ENCODE results near the gene SMCO1. TPM values are rescaled to one million over a fixed set of nuclear protein-coding genes. Genes with fewer than 3 reads are reported as not detected.
"Not testable (repeated sequence)": the region's sequence is repeated elsewhere in the genome, so short reads cannot be mapped to it uniquely, and the experiment has no call there.

Gene SMCO1
- total and polyA plus RNA-seq, 2 of the 4 experiments (the other 2 are of a cell fraction) = not detected

- CTCF ChIA-PET = interaction anchor here (0.6 to 0.7 kb wide), 2 partner anchors 190 to 260 kb away, joined by 3 read pairs; no protein-coding TSS in a partner anchor
- ATAC-seq (ENCODE audit: low read depth) (no peak), DNase-seq (no peak)
- Histone ChIP-seq H2AFZ (replicated peaks; ENCODE audit: low read length, poor library complexity) (no peak overlapping the region), H3K36me3 (ENCODE audit: control insufficient read depth, insufficient read depth, low read length) (no peaks in the 10 kb centered on the region), H3K23ac (ENCODE audit: low read depth, low read length) (no peak overlapping the region), H2BK5ac (ENCODE audit: low read depth, low read length, poor library complexity, severe bottlenecking) (no peak overlapping the region), H3K9me3 (ENCODE audit: control insufficient read depth, insufficient read depth, low read length) (no peaks in the 10 kb centered on the region), H2AK5ac (ENCODE audit: low read depth, low read length) (no peak overlapping the region), H3K9me1 (ENCODE audit: insufficient read depth, low read length) (peaks cover 2% of the 10 kb centered on the region; the same call in 1 of the 2 replicates), H3K4me2 (ENCODE audit: low read depth, low read length) (no peak overlapping the region), H3K9ac (ENCODE audit: low read depth, low read length) (no peak overlapping the region), H4K91ac (ENCODE audit: insufficient read depth, low read depth, low read length) (no peak overlapping the region), H2AK9ac (replicated peaks; ENCODE audit: low read depth, low read length, poor library complexity) (no peak overlapping the region), H4K8ac (ENCODE audit: low read depth in 2 of 2, low read length in 2 of 2) (no peak overlapping the region), H3K18ac (ENCODE audit: low read depth, low read length) (no peak overlapping the region), H4K5ac (ENCODE audit: low read depth, low read length) (no peak overlapping the region), H3K4ac (ENCODE audit: low read depth, low read length) (no peak overlapping the region), H3K14ac (replicated peaks; ENCODE audit: low read depth, low read length) (no peak overlapping the region), H3K4me3 (ENCODE audit: insufficient read depth, low read depth, low read length) (no peak overlapping the region), H2BK15ac (ENCODE audit: low read depth, low read length) (no peak overlapping the region), H3K56ac (ENCODE audit: extremely low read depth, insufficient read depth, low read length) (no peak overlapping the region), H3K27ac (ENCODE audit: insufficient read depth, low read length) (no peak overlapping the region), H3K79me1 (ENCODE audit: low read depth in 1 of 2, low read length in 2 of 2) (no peaks in the 10 kb centered on the region; a peak in 1 of 4 replicates), H3K4me1 (ENCODE audit: control insufficient read depth, insufficient read depth, low read length) (no peaks in the 10 kb centered on the region), H2BK120ac (ENCODE audit: low read depth, low read length) (no peak overlapping the region), H2BK20ac (ENCODE audit: low read depth, low read length) (no peak overlapping the region), H4K20me1 (ENCODE audit: insufficient read depth, low read length) (no peaks in the 10 kb centered on the region), H3K27me3 (ENCODE audit: control insufficient read depth, insufficient read depth, low read length) (no peaks in the 10 kb centered on the region)
- BruUV-seq (replicated peaks) = no TSS peak
- TF ChIP-seq RAD21 (IDR thresholded peaks at IDR 0.05; ENCODE audit: low read length) (no peak), MXI1 (IDR thresholded peaks at IDR 0.05; ENCODE audit: borderline replicate concordance, low read depth, low read length) (no peak), NFE2L2 (IDR thresholded peaks at IDR 0.05; ENCODE audit: low read depth, low read length) (no peak), RFX5 (IDR thresholded peaks at IDR 0.05; ENCODE audit: low read depth, low read length) (no peak), SMC3 (IDR thresholded peaks at IDR 0.05; ENCODE audit: low read depth, low read length) (no peak), MAZ (IDR thresholded peaks at IDR 0.05; ENCODE audit: borderline replicate concordance, low read depth, low read length) (no peak), POLR2A (IDR thresholded peaks at IDR 0.05; ENCODE audit: low read depth, low read length) (no peak), ELK1 (IDR thresholded peaks at IDR 0.05; ENCODE audit: borderline replicate concordance, low read depth, low read length) (no peak)
- no CpG with 5 or more reads among the region's 4 CpGs for WGBS, 2 experiments (ENCODE audit: extremely low coverage in 2 of 2, insufficient read length in 1 of 2)
- POLR2A ChIA-PET (ENCODE audit: unreplicated experiment) = no interaction called here
- intact Hi-C loops (cut with micrococcal nuclease) (loop anchor here (5.0 kb wide), 1 partner anchor 34 kb away; no protein-coding TSS in a partner anchor), dilution Hi-C loops (cut with HindIII; ENCODE audit: low sequenced_read_pairs, unreplicated experiment) (no loop called here), in situ Hi-C loops (cut with MboI; ENCODE audit: low sequenced_read_pairs) (no loop called here)
Measured at GRCh38 chr3:196458063-196458462, 57.1 kb downstream of the SMCO1 start.

- H3K9me3 ChIP-seq (ENCODE audit: control insufficient read depth, insufficient read depth, low read length); POLR2A ChIA-PET (ENCODE audit: unreplicated experiment); H2BK20ac ChIP-seq (ENCODE audit: low read depth, low read length); H2AK9ac ChIP-seq (replicated peaks; ENCODE audit: low read depth, low read length, poor library complexity); H3K9ac ChIP-seq (ENCODE audit: low read depth, low read length); H3K27ac ChIP-seq (ENCODE audit: insufficient read depth, low read length); DNase-seq; H3K4ac ChIP-seq (ENCODE audit: low read depth, low read length); H3K18ac ChIP-seq (ENCODE audit: low read depth, low read length); H3K56ac ChIP-seq (ENCODE audit: extremely low read depth, insufficient read depth, low read length); H3K23ac ChIP-seq (ENCODE audit: low read depth, low read length); in situ Hi-C loops (cut with MboI; ENCODE audit: low sequenced_read_pairs); H2BK120ac ChIP-seq (ENCODE audit: low read depth, low read length); H2BK5ac ChIP-seq (ENCODE audit: low read depth, low read length, poor library complexity, severe bottlenecking); H3K14ac ChIP-seq (replicated peaks; ENCODE audit: low read depth, low read length); H3K4me2 ChIP-seq (ENCODE audit: low read depth, low read length); H3K79me1 ChIP-seq (ENCODE audit: low read depth in 1 of 2, low read length in 2 of 2); dilution Hi-C loops (cut with HindIII; ENCODE audit: low sequenced_read_pairs, unreplicated experiment); H2AK5ac ChIP-seq (ENCODE audit: low read depth, low read length); H3K4me1 ChIP-seq (ENCODE audit: control insufficient read depth, insufficient read depth, low read length); ATAC-seq (ENCODE audit: low read depth); H2AFZ ChIP-seq (replicated peaks; ENCODE audit: low read length, poor library complexity); H2BK15ac ChIP-seq (ENCODE audit: low read depth, low read length); H4K91ac ChIP-seq (ENCODE audit: insufficient read depth, low read depth, low read length); H3K4me3 ChIP-seq (ENCODE audit: insufficient read depth, low read depth, low read length); H4K8ac ChIP-seq (ENCODE audit: low read depth in 2 of 2, low read length in 2 of 2); H3K36me3 ChIP-seq (ENCODE audit: control insufficient read depth, insufficient read depth, low read length); H3K27me3 ChIP-seq (ENCODE audit: control insufficient read depth, insufficient read depth, low read length); H4K5ac ChIP-seq (ENCODE audit: low read depth, low read length); BruUV-seq (replicated peaks); H4K20me1 ChIP-seq (ENCODE audit: insufficient read depth, low read length); H3K9me1 ChIP-seq (ENCODE audit: insufficient read depth, low read length): not testable (repeated sequence)
- intact Hi-C loops (cut with micrococcal nuclease) = loop anchor here (5.0 kb wide), 1 partner anchor 35 kb away; no protein-coding TSS in a partner anchor
- CTCF ChIA-PET = interaction anchor here (0.6 to 0.7 kb wide), 2 partner anchors 189 to 260 kb away, joined by 3 read pairs; no protein-coding TSS in a partner anchor
- 100% methylated on average over 1 of the region's 7 CpGs; no CpG with 5 or more reads in 1 of the 2 experiments for WGBS, 2 experiments (ENCODE audit: extremely low coverage in 2 of 2, insufficient read length in 1 of 2)
Measured at GRCh38 chr3:196457470-196457869, 57.7 kb downstream of the SMCO1 start.
